HepG2 (cell line): ENCODE measurements around the gene GPR17. TPM values are rescaled to one million over a fixed set of nuclear protein-coding genes. Genes with fewer than 3 reads are reported as not detected.

Experiments used
- ATAC-seq: fragments of 200-7000 bp; cut with Tn5 transposase; 3 replicates; pipeline ENCODE4 v1.9.1; 2020; ENCODE audit warnings: mild to moderate bottlenecking, moderate library complexity
- BruUV-seq: library from RNA; stranded (reverse); fragments of 400-500 nt; replicated peaks from 2 replicates; lab custom pipeline; 2021; lab: Mats Ljungman, UMichigan
- CTCF ChIA-PET: fragments of 300-600 bp; formaldehyde crosslinking; extraction: SDS; loops from one replicate; lab custom pipeline; 2021; ENCODE audit warnings: low total read pairs, inconsistent platforms, low intra/inter-chr PET ratio; lab: Yijun Ruan, JAX
- POLR2A ChIA-PET: fragments of 350-600 bp; sonication (Branson Sonifier 250); formaldehyde crosslinking; loops from one replicate; lab custom pipeline; 2020; ENCODE audit warnings: antibody characterized with exemption, inconsistent platforms; lab: Yijun Ruan, JAX
- DNase-seq: peaks from one replicate; pipeline ENCODE4 v3.0.0-alpha.2; 2015; ENCODE audit warnings: low spot score
- FAIRE-seq: peaks from 3 replicates; lab custom pipeline; 2011; peaks lifted over from hg19 to GRCh38; lab: Jason Lieb, UNC
- H2AFZ ChIP-seq: one replicate; pipeline ENCODE4 v1.6.1; 2011; ENCODE audit warnings: low read length, inconsistent platforms
- H3K27ac ChIP-seq: fragments of 300-600 bp; 3 replicates; pipeline ENCODE4 v1.8.0; 2011; ENCODE audit warnings: mixed run types, mild to moderate bottlenecking, mixed read lengths, low read length, inconsistent platforms; ENCODE audit not compliant: insufficient read depth; ENCODE audit errors: extremely low read length
- H3K27me3 ChIP-seq, 2 experiments: fragments of 200-600 bp in 1 of 2; 2 replicates in 1 of 2; 3 replicates in 1 of 2; pipeline versions ENCODE4 v1.6.0 to v1.8.0; 2011; ENCODE audit warnings: low read length in 2 of 2, mild to moderate bottlenecking in 2 of 2, moderate library complexity in 2 of 2, inconsistent platforms in 1 of 2; ENCODE audit not compliant: insufficient read depth in 2 of 2, control insufficient read depth in 1 of 2
- H3K36me3 ChIP-seq, 2 experiments: fragments of 200-600 bp in 1 of 2; replicated peaks in 1 of 2; 2 replicates in 1 of 2; 3 replicates in 1 of 2; pipeline versions ENCODE4 v1.5.1 to v1.8.0; 2011; ENCODE audit warnings: low read length in 2 of 2, inconsistent platforms in 1 of 2; ENCODE audit not compliant: insufficient read depth in 2 of 2, control insufficient read depth in 1 of 2
- H3K4me1 ChIP-seq: 2 replicates; pipeline ENCODE4 v1.5.1; 2012; ENCODE audit warnings: low read length, inconsistent platforms; ENCODE audit not compliant: insufficient read depth
- H3K4me2 ChIP-seq: 2 replicates; pipeline ENCODE4 v1.6.0; 2011; ENCODE audit warnings: low read depth, low read length, inconsistent platforms
- H3K4me3 ChIP-seq, 3 experiments: fragments of 200-600 bp in 1 of 3; sonication (generic), shearing (Covaris generic) in 1 of 3; replicated peaks in 1 of 3; 2 replicates each; pipeline ENCODE4 v1.5.1; 2011 to 2016; ENCODE audit warnings: low read length in 3 of 3, inconsistent platforms in 2 of 3, low read depth in 2 of 3, mild to moderate bottlenecking in 2 of 3, control low read depth in 1 of 3, mixed read lengths in 1 of 3; ENCODE audit not compliant: insufficient read depth in 1 of 3
- H3K79me2 ChIP-seq: one replicate; pipeline ENCODE4 v1.6.1; 2011; ENCODE audit warnings: low read length, inconsistent platforms; ENCODE audit not compliant: insufficient read depth
- H3K9ac ChIP-seq: 2 replicates; pipeline ENCODE4 v1.6.0; 2011; ENCODE audit warnings: mild to moderate bottlenecking, low read depth, low read length, inconsistent platforms; ENCODE audit not compliant: insufficient read depth
- H3K9me3 ChIP-seq: 2 replicates; pipeline ENCODE4 v1.5.1; 2012; ENCODE audit warnings: mild to moderate bottlenecking, low read length
- H4K20me1 ChIP-seq: 2 replicates; pipeline ENCODE4 v1.6.0; 2011; ENCODE audit warnings: inconsistent platforms, mild to moderate bottlenecking, low read length, moderate library complexity; ENCODE audit not compliant: insufficient read depth
- GABPB1 ChIP-seq: IDR thresholded peaks from 2 replicates; pipeline ENCODE4 v1.6.1; 2016; ENCODE audit warnings: mild to moderate bottlenecking, missing genetic modification reagents, moderate library complexity, missing compliant biosample characterization
- NCOR1 ChIP-seq: fragments of 200-600 bp; sonication (generic); IDR thresholded peaks from 2 replicates; pipeline ENCODE4 v1.7.0; 2017; ENCODE audit warnings: antibody characterized with exemption, low read length, borderline replicate concordance
- REL ChIP-seq: sonication (generic); formaldehyde crosslinking; conservative IDR thresholded peaks from 2 replicates; pipeline ENCODE4 v1.8.0; 2022; ENCODE audit warnings: mild to moderate bottlenecking, missing genetic modification reagents, moderate library complexity
- TRIM24 ChIP-seq: sonication (generic); formaldehyde crosslinking; IDR thresholded peaks from 2 replicates; pipeline ENCODE4 v1.8.0; 2022; ENCODE audit warnings: mild to moderate bottlenecking, missing genetic modification reagents
- ZNF784 ChIP-seq: sonication (generic); formaldehyde crosslinking; IDR thresholded peaks from 2 replicates; pipeline ENCODE4 v1.5.1; 2020; ENCODE audit warnings: missing genetic modification reagents, mild to moderate bottlenecking, borderline replicate concordance
- WGBS: methylation state at CpG from one replicate; pipeline ENCODE4 v1.1.6; 2017; ENCODE audit warnings: low lambda C conversion rate; 5-methylcytosine and 5-hydroxymethylcytosine counted together
- in situ Hi-C: cut with HindIII; loops from 2 replicates; pipeline ENCODE4 v1.10.0; 2017; ENCODE audit warnings: low pct_unique_long_range_greater_than_20kb; ENCODE audit not compliant: extremely low pct_ligation_motif_present
- intact Hi-C: fragments of 100-400 bp; cut with micrococcal nuclease; formaldehyde crosslinking; loops from one replicate; pipeline ENCODE4 v1.10.0; 2022; ENCODE audit not compliant: unreplicated experiment
- polyA plus RNA-seq, 8 experiments: library from polyadenylated mRNA; depleted of rRNA in 3 of 8; stranded (reverse) in 7 of 8; unstranded in 1 of 8; fragments of >200 nt; fragmentation: Illumina TruSeq in 4 of 8; extraction: Trizol in 4 of 8; gene quantifications; 2 replicates each; pipeline versions ENCODE4 v1.2.1 to v1.2.3, GENCODE V29; 2011 to 2016; ENCODE audit warnings: low read depth in 4 of 8, missing spikeins in 1 of 8, mixed read lengths in 1 of 8; ENCODE audit not compliant: insufficient read depth in 1 of 8
- total RNA-seq, 5 experiments: library from RNA; depleted of rRNA; stranded (reverse); fragments of >200 nt; fragmentation: Illumina TruSeq; extraction: Trizol; gene quantifications; 2 replicates each; pipeline ENCODE4 v1.2.3, GENCODE V29; 2016; ENCODE audit warnings: low read depth in 1 of 5

Gene GPR17
- total and polyA plus RNA-seq, 2 of the 13 experiments (the other 11 are each of a cell fraction or from before 2014, with no cell fraction given), result not detected

GRCh38 chr2:127669056-127669455, 23.1 kb downstream of the GPR17 start:
- Histone ChIP-seq H3K9me3 (no peaks in the 10 kb centered on the region), H3K4me1 (peaks cover 12% of the 10 kb centered on the region), H3K27ac (no peak overlapping the region), H3K36me3 (no peaks in the 10 kb centered on the region), H4K20me1 (no peaks in the 10 kb centered on the region), H3K4me2 (no peak overlapping the region), H3K9ac (no peak overlapping the region)
- 72% methylated on average over 7 of the region's 7 CpGs for WGBS
- FAIRE-seq (no peak), ATAC-seq (no peak), DNase-seq (no peak)
- POLR2A ChIA-PET, result no interaction called here
- in situ Hi-C loops, result no loop called here
- CTCF ChIA-PET, result no interaction called here
- no peak for TF ChIP-seq GABPB1 (CRISPR knock-in tag)
- TF ChIP-seq NCOR1, result no peak
- TF ChIP-seq, all 625 proteins: peak for 0
- no peak overlapping the region for H2AFZ ChIP-seq
- no peak overlapping the region for H3K4me3 ChIP-seq
- no peaks in the 10 kb centered on the region for H3K79me2 ChIP-seq
- peaks cover 3 to 49% of the 10 kb centered on the region in 2 experiments for H3K27me3 ChIP-seq
- BruUV-seq, result no TSS peak
- intact Hi-C loops, result no loop called here

GRCh38 chr2:127670055-127670956, 24.4 kb downstream of the GPR17 start:
- CTCF ChIA-PET, result no interaction called here
- DNase-seq (no peak), FAIRE-seq (no peak), ATAC-seq (no peak)
- WGBS, result 34% methylated on average over 9 of the region's 10 CpGs
- H3K27ac ChIP-seq, result no peak overlapping the region
- intact Hi-C loops, result no loop called here
- no peak for TF ChIP-seq TRIM24 (CRISPR knock-in tag)
- TF ChIP-seq ZNF784 (CRISPR knock-in tag), result no peak
- TF ChIP-seq REL (CRISPR knock-in tag), result no peak
- peaks cover 17% of the 10 kb centered on the region for H3K4me1 ChIP-seq
- H2AFZ ChIP-seq, result no peak overlapping the region
- no peaks in the 10 kb centered on the region for H3K79me2 ChIP-seq
- no peak overlapping the region for H3K9ac ChIP-seq
- in situ Hi-C loops, result no loop called here
- no peaks in the 10 kb centered on the region for H3K9me3 ChIP-seq
- POLR2A ChIA-PET, result no interaction called here
- H4K20me1 ChIP-seq, result no peaks in the 10 kb centered on the region
- peaks cover 8 to 50% of the 10 kb centered on the region in 2 experiments for H3K27me3 ChIP-seq
- no peak overlapping the region for H3K4me3 ChIP-seq
- H3K4me2 ChIP-seq, result no peak overlapping the region
- no peaks in the 10 kb centered on the region for H3K36me3 ChIP-seq
- no TSS peak for BruUV-seq
